H1 (cell line): ENCODE data around the gene NEU2. TPM values are rescaled to one million over a fixed set of nuclear protein-coding genes. Genes with fewer than 3 reads are reported as not detected.

Experiments
- CTCF ChIA-PET: fragments of 300-600 bp; sonication (Branson Sonifier 250); formaldehyde crosslinking; loops from one replicate; lab custom pipeline; 2021; ENCODE audit not compliant: partially characterized antibody; lab: Charles Lee
- POLR2A ChIA-PET: fragments of 300-600 bp; sonication (Branson Sonifier 250); formaldehyde crosslinking; loops from one replicate; lab custom pipeline; 2021; ENCODE audit warnings: inconsistent platforms; ENCODE audit not compliant: partially characterized antibody; lab: Charles Lee
- DNase-seq, 2 experiments: peaks; one replicate each; pipeline versions ENCODE4 v3.0.0 to v3.0.0-alpha.2; 2010 to 2022; ENCODE audit warnings: low spot score in 2 of 2, low read depth in 1 of 2, mixed read lengths in 1 of 2
- FAIRE-seq: peaks from 2 replicates; lab custom pipeline; 2011; peaks lifted over from hg19 to GRCh38; lab: Jason Lieb, UNC
- H2AFZ ChIP-seq: 2 replicates; pipeline ENCODE4 v1.8.1; 2012; ENCODE audit warnings: low read length, inconsistent platforms
- H2AK5ac ChIP-seq: 2 replicates; pipeline ENCODE4 v1.6.1; 2013; ENCODE audit warnings: low read depth, low read length
- H2BK120ac ChIP-seq: replicated peaks from 2 replicates; pipeline ENCODE3; 2013; ENCODE audit warnings: low read depth, low read length, inconsistent platforms
- H2BK12ac ChIP-seq: 2 replicates; pipeline ENCODE4 v1.6.1; 2013; ENCODE audit warnings: low read depth, low read length
- H2BK15ac ChIP-seq: 2 replicates; pipeline ENCODE4 v1.6.1; 2013; ENCODE audit warnings: low read length
- H2BK20ac ChIP-seq: 2 replicates; pipeline ENCODE4 v1.6.1; 2013; ENCODE audit warnings: low read length
- H2BK5ac ChIP-seq: 2 replicates; pipeline ENCODE4 v1.6.1; 2013; ENCODE audit warnings: low read depth, low read length
- H3K14ac ChIP-seq: 2 replicates; pipeline ENCODE4 v1.6.1; 2013; ENCODE audit warnings: inconsistent platforms; ENCODE audit not compliant: insufficient read length
- H3K18ac ChIP-seq: 2 replicates; pipeline ENCODE4 v1.6.1; 2013; ENCODE audit warnings: low read length; ENCODE audit errors: extremely low read depth
- H3K23ac ChIP-seq: 2 replicates; pipeline ENCODE4 v1.6.1; 2013; ENCODE audit warnings: inconsistent platforms; ENCODE audit not compliant: insufficient read length
- H3K23me2 ChIP-seq: 2 replicates; pipeline ENCODE4 v1.6.1; 2013; ENCODE audit warnings: low read depth, low read length
- H3K27ac ChIP-seq: 2 replicates; pipeline ENCODE4 v1.6.1; 2011; ENCODE audit warnings: low read depth, low read length, inconsistent platforms
- H3K27me3 ChIP-seq, 4 experiments: replicated peaks in 1 of 4; 1 replicate in 1 of 4; 2 replicates in 3 of 4; pipeline versions ENCODE4 v1.6.1 to v1.8.1; 2011 to 2013; ENCODE audit warnings: low read length in 3 of 4, mild to moderate bottlenecking in 3 of 4, inconsistent platforms in 2 of 4, mixed read lengths in 2 of 4, moderate library complexity in 1 of 4; ENCODE audit not compliant: control insufficient read depth in 3 of 4, insufficient read depth in 3 of 4; ENCODE audit errors: extremely low read depth in 1 of 4
- H3K36me3 ChIP-seq, 4 experiments: 2 replicates each; pipeline versions ENCODE4 v1.6.1 to v1.8.1; 2011 to 2013; ENCODE audit warnings: mild to moderate bottlenecking in 4 of 4, low read length in 3 of 4, moderate library complexity in 2 of 4, control low read depth in 1 of 4, inconsistent platforms in 1 of 4; ENCODE audit not compliant: insufficient read depth in 4 of 4, control insufficient read depth in 2 of 4
- H3K4ac ChIP-seq: replicated peaks from 2 replicates; pipeline ENCODE3; 2013; ENCODE audit warnings: low read length, low read depth, mixed read lengths, inconsistent platforms; ENCODE audit not compliant: insufficient read length
- H3K4me1 ChIP-seq, 4 experiments: replicated peaks in 1 of 4; 1 replicate in 1 of 4; 2 replicates in 3 of 4; pipeline versions ENCODE4 v1.6.1 to v1.8.1; 2011 to 2013; ENCODE audit warnings: low read length in 3 of 4, inconsistent platforms in 2 of 4, mixed read lengths in 1 of 4; ENCODE audit not compliant: insufficient read depth in 4 of 4, control insufficient read depth in 3 of 4
- H3K4me2 ChIP-seq, 2 experiments: 2 replicates each; pipeline versions ENCODE4 v1.6.1 to v1.8.1; 2011 to 2013; ENCODE audit warnings: low read depth in 2 of 2, low read length in 2 of 2, control low read depth in 1 of 2, inconsistent platforms in 1 of 2, mild to moderate bottlenecking in 1 of 2; ENCODE audit not compliant: insufficient read depth in 1 of 2
- H3K4me3 ChIP-seq, 4 experiments: fragments of 200-600, 300-600 bp in 1 of 4; sonication (generic), shearing (Covaris generic), sonication (Bioruptor Twin) in 1 of 4; 2 replicates each; pipeline versions ENCODE4 v1.5.1 to v1.8.1; 2011 to 2016; ENCODE audit warnings: low read length in 4 of 4, low read depth in 3 of 4, control low read depth in 2 of 4, inconsistent platforms in 2 of 4, mild to moderate bottlenecking in 2 of 4, mixed read lengths in 1 of 4, moderate library complexity in 1 of 4; ENCODE audit not compliant: insufficient read depth in 2 of 4; ENCODE audit errors: extremely low read depth in 1 of 4
- H3K56ac ChIP-seq: replicated peaks from 2 replicates; pipeline ENCODE3; 2013; ENCODE audit warnings: low read depth, mild to moderate bottlenecking, mixed read lengths, low read length, inconsistent platforms; ENCODE audit not compliant: insufficient read length
- H3K79me1 ChIP-seq: 2 replicates; pipeline ENCODE4 v1.6.1; 2013; ENCODE audit warnings: low read depth, low read length, control low read depth
- H3K79me2 ChIP-seq, 2 experiments: 2 replicates each; pipeline versions ENCODE4 v1.6.1 to v1.8.1; 2012 to 2013; ENCODE audit warnings: low read length in 2 of 2, mild to moderate bottlenecking in 2 of 2, inconsistent platforms in 1 of 2; ENCODE audit not compliant: insufficient read depth in 2 of 2, control insufficient read depth in 1 of 2
- H3K9ac ChIP-seq, 4 experiments: replicated peaks in 1 of 4; 1 replicate in 1 of 4; 2 replicates in 3 of 4; pipeline versions ENCODE4 v1.6.1 to v1.8.1; 2011 to 2013; ENCODE audit warnings: low read depth in 3 of 4, low read length in 3 of 4, control low read depth in 2 of 4, mild to moderate bottlenecking in 2 of 4, moderate library complexity in 2 of 4, inconsistent platforms in 1 of 4; ENCODE audit errors: extremely low read depth in 1 of 4
- H3K9me3 ChIP-seq, 2 experiments: 2 replicates each; pipeline versions ENCODE4 v1.6.1 to v1.8.1; 2012 to 2013; ENCODE audit warnings: mild to moderate bottlenecking in 2 of 2, moderate library complexity in 2 of 2, control low read depth in 1 of 2, inconsistent platforms in 1 of 2, low read depth in 1 of 2, low read length in 1 of 2, mixed read lengths in 1 of 2; ENCODE audit not compliant: insufficient read depth in 2 of 2
- H4K20me1 ChIP-seq, 2 experiments: replicated peaks in 1 of 2; 2 replicates each; pipeline versions ENCODE3 to v1.8.1; 2011 to 2013; ENCODE audit warnings: inconsistent platforms in 2 of 2, low read length in 2 of 2, mild to moderate bottlenecking in 1 of 2; ENCODE audit not compliant: insufficient read depth in 2 of 2, control insufficient read depth in 1 of 2
- H4K5ac ChIP-seq: 2 replicates; pipeline ENCODE4 v1.6.1; 2013; ENCODE audit warnings: low read length, low read depth, mixed read lengths, inconsistent platforms; ENCODE audit not compliant: insufficient read length
- H4K8ac ChIP-seq: 2 replicates; pipeline ENCODE4 v1.8.0; 2013; ENCODE audit warnings: mild to moderate bottlenecking, moderate library complexity, low read length, inconsistent platforms; ENCODE audit not compliant: insufficient read depth; ENCODE audit errors: extremely low read depth
- H4K91ac ChIP-seq: replicated peaks from 2 replicates; pipeline ENCODE3; 2013; ENCODE audit warnings: low read length, mixed read lengths, inconsistent platforms; ENCODE audit not compliant: insufficient read length
- BACH1 ChIP-seq: IDR thresholded peaks from 2 replicates; pipeline ENCODE4 v1.6.1; 2012; ENCODE audit warnings: low read length, improper control_type of control experiment
- CHD2 ChIP-seq: IDR thresholded peaks from 2 replicates; pipeline ENCODE4 v1.6.1; 2012; ENCODE audit warnings: low read length, improper control_type of control experiment
- CTBP2 ChIP-seq: IDR thresholded peaks from 2 replicates; pipeline ENCODE4 v1.7.0; 2011; ENCODE audit warnings: borderline replicate concordance, mild to moderate bottlenecking, moderate library complexity, mixed read lengths, low read length; ENCODE audit not compliant: insufficient read depth, insufficient read length
- EGR1 ChIP-seq: IDR thresholded peaks from 2 replicates; pipeline ENCODE4 v1.6.1; 2011; ENCODE audit warnings: low read depth, low read length, borderline replicate concordance
- HDAC6 ChIP-seq: IDR thresholded peaks from one replicate; pipeline ENCODE4 v1.7.1; 2012; ENCODE audit warnings: low read depth, mild to moderate bottlenecking, inconsistent platforms, low read length, moderate library complexity
- JUN ChIP-seq: IDR thresholded peaks from 2 replicates; pipeline ENCODE4 v1.6.1; 2011; ENCODE audit warnings: low read depth, mild to moderate bottlenecking, improper control_type of control experiment, low read length
- KDM1A ChIP-seq: fragments of 200-600, 300-600 bp; sonication (generic); IDR thresholded peaks from 2 replicates; pipeline ENCODE4 v1.7.1; 2016; ENCODE audit warnings: mild to moderate bottlenecking, low read length, borderline replicate concordance
- KDM5A ChIP-seq: fragments of 200-600 bp; IDR thresholded peaks from 2 replicates; pipeline ENCODE4 v1.7.1; 2012; ENCODE audit warnings: mild to moderate bottlenecking, low read length, inconsistent platforms, mixed read lengths
- NRF1 ChIP-seq: IDR thresholded peaks from 2 replicates; pipeline ENCODE4 v1.6.1; 2011; ENCODE audit warnings: mild to moderate bottlenecking, low read depth, low read length, improper control_type of control experiment
- POLR2AphosphoS5 ChIP-seq: IDR thresholded peaks from 2 replicates; pipeline ENCODE4 v1.6.1; 2011; ENCODE audit warnings: low read depth, low read length
- SIN3A ChIP-seq, 2 experiments: IDR thresholded peaks in 1 of 2; conservative IDR thresholded peaks in 1 of 2; 2 replicates each; pipeline ENCODE4 v1.6.1; 2011 to 2012; ENCODE audit warnings: low read length in 2 of 2, improper control_type of control experiment in 1 of 2, low read depth in 1 of 2, mild to moderate bottlenecking in 1 of 2
- SP2 ChIP-seq: IDR thresholded peaks from 2 replicates; pipeline ENCODE4 v1.6.1; 2012; ENCODE audit warnings: mild to moderate bottlenecking, low read length, inconsistent platforms
- TAF7 ChIP-seq: optimal IDR thresholded peaks from 2 replicates; pipeline ENCODE3; 2011; ENCODE audit warnings: low read depth, mild to moderate bottlenecking, inconsistent platforms, low read length, moderate library complexity, borderline replicate concordance
- TCF12 ChIP-seq: IDR thresholded peaks from 2 replicates; pipeline ENCODE4 v1.6.1; 2011; ENCODE audit warnings: low read depth, mild to moderate bottlenecking, low read length
- WGBS, 2 experiments: shearing (Covaris generic) in 1 of 2; methylation state at CpG; one replicate each; pipeline versions ENCODE4 v1.1.6 to v1.1.7; 2013 to 2015; ENCODE audit warnings: low lambda C conversion rate in 2 of 2, mixed read lengths in 2 of 2, inconsistent platforms in 1 of 2, low coverage in 1 of 2, missing lambda C conversion rate in 1 of 2; ENCODE audit not compliant: insufficient replicate concordance in 2 of 2, insufficient coverage in 1 of 2, insufficient read length in 1 of 2; ENCODE audit errors: extremely low coverage in 1 of 2, missing lambda C conversion rate in 1 of 2; 5-methylcytosine and 5-hydroxymethylcytosine counted together
- polyA plus RNA-seq, 7 experiments: library from polyadenylated mRNA; depleted of rRNA in 3 of 7; stranded (reverse) in 5 of 7; unstranded in 2 of 7; fragments of >200 nt in 5 of 7; fragments of 200-250 nt in 2 of 7; gene quantifications; 1 replicate in 5 of 7; 2 replicates in 1 of 7; 4 replicates in 1 of 7; pipeline versions ENCODE4 v1.2.1 to v1.2.3, GENCODE V29; 2011 to 2013; ENCODE audit warnings: missing spikeins in 2 of 7, mixed read lengths in 2 of 7
- total RNA-seq: library from RNA; stranded (reverse); fragmentation: NEBNext Ultra II Directional; extraction: Animal tissue kit (Norgen Biotek cat#: 25700); gene quantifications from 2 replicates; pipeline ENCODE4 v1.2.1, GENCODE V29; 2021
- TF ChIP-seq, protein P1 (sequence below): IDR thresholded peaks from 2 replicates; pipeline ENCODE4 v1.6.1; 2011; ENCODE audit warnings: low read depth, mild to moderate bottlenecking, low read length; ENCODE audit not compliant: insufficient read depth

The NEU2 gene
- total and polyA plus RNA-seq, 2 of the 8 experiments (the other 6 are each of a cell fraction or from before 2014, with no cell fraction given): 0.12 TPM; not detected in 1

- Histone ChIP-seq H3K4ac (no peak overlapping the region), H4K5ac (no peak overlapping the region), H3K4me3 (no peak overlapping the region), H3K27me3 (no peaks in the 10 kb centered on the region), H2BK5ac (no peak overlapping the region), H2AK5ac (no peak overlapping the region), H3K9ac (no peak overlapping the region), H3K56ac (no peak overlapping the region), H3K18ac (no peak overlapping the region), H3K36me3 (no peaks in the 10 kb centered on the region), H3K79me1 (no peaks in the 10 kb centered on the region), H3K9me3 (no peaks in the 10 kb centered on the region), H3K14ac (no peak overlapping the region), H2BK120ac (no peak overlapping the region), H3K4me1 (no peaks in the 10 kb centered on the region), H4K91ac (no peak overlapping the region), H3K23ac (no peak overlapping the region), H4K8ac (no peak overlapping the region), H2BK20ac (no peak overlapping the region), H3K23me2 (no peaks in the 10 kb centered on the region), H4K20me1 (no peaks in the 10 kb centered on the region), H3K27ac (no peak overlapping the region), H2BK15ac (no peak overlapping the region), H2AFZ (no peak overlapping the region), H3K79me2 (no peaks in the 10 kb centered on the region), H3K4me2 (no peak overlapping the region), H2BK12ac (no peak overlapping the region)
- TF ChIP-seq HDAC6 (no peak), CTBP2 (no peak), JUN (no peak), KDM1A (no peak), EGR1 (no peak), NRF1 (no peak), SP2 (no peak), POLR2AphosphoS5 (no peak), CHD2 (no peak), BACH1 (no peak), SIN3A (conservative IDR thresholded peaks at IDR 0.05 in 1 of 2, IDR thresholded peaks at IDR 0.05 in 1 of 2; ENCODE audit: low read depth in 1 of 2, low read length in 2 of 2) (no peak), TCF12 (no peak), KDM5A (no peak), TAF7 (no peak)
- TF ChIP-seq, protein P1, sequence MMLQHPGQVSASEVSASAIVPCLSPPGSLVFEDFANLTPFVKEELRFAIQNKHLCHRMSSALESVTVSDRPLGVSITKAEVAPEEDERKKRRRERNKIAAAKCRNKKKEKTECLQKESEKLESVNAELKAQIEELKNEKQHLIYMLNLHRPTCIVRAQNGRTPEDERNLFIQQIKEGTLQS: no peak
- no peak for DNase-seq
- FAIRE-seq: no peak
- ChIA-PET POLR2A (no interaction called here), CTCF (interaction anchor here (0.8 to 2.5 kb wide), 9 partner anchors 8 to 46 kb away, joined by 3 to 10 read pairs (median 4); partner anchors contain the start of gene NEU2)
- WGBS, 2 experiments: 77% methylated on average over 3 of the region's 3 CpGs; no CpG with 5 or more reads in 1 of the 2 experiments
Observed at GRCh38 chr2:233007739-233008138, 24.7 kb upstream of the NEU2 start.
